Measurements from ENCODE around the gene NTSR1.

DNA sequence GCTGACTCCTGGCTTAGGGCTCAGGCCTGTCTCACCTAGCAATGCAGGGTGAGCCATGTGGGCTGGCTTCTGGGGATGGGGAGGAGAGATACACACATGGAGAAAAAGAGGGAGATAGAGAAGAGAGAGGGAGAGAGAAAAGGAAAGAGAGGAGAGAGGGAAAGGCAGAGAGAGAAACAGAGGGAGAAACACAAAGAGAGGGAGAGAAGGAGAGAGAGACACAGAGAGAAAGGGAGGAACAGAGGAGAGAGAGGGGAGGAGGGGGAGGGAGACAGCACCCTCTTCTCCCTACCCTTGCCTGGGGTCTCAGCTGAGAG, 24.8 kb downstream of the NTSR1 start:
- TF ChIP-seq CTCF (IDR thresholded peaks at IDR 0.05) (no peak), EZH2phosphoT487 (IDR thresholded peaks at IDR 0.05) (no peak), EZH2 (IDR thresholded peaks at IDR 0.05) (no peak)

Measured in neural progenitor cell (in vitro differentiated cells).